Measurements from ENCODE around the gene TMEM163. TPM values are rescaled to one million over a fixed set of nuclear protein-coding genes. Genes with fewer than 3 reads are reported as not detected.

Gene TMEM163
- total and polyA plus RNA-seq, 9 donors, result 0.24 to 3.6 (median 1.5) TPM

- intact Hi-C loops (cut with DNase I), result loop anchor here in 1 of 4 donors (10.0 kb wide), 1 partner anchor 455 kb away; no protein-coding TSS in a partner anchor
- Histone ChIP-seq H3K9me3 (no peaks in the 10 kb centered on the region), H3K27ac (no peak overlapping the region), H3K27me3 (no peaks in the 10 kb centered on the region), H3K36me3 (no peaks in the 10 kb centered on the region), H3K4me1 (ENCODE audit: insufficient read depth) (no peaks in the 10 kb centered on the region), H3K4me3 (no peak overlapping the region)
- no peak for DNase-seq
- no peak for TF ChIP-seq CTCF (IDR thresholded peaks at IDR 0.05)
- no peak for TF ChIP-seq EP300 (IDR thresholded peaks at IDR 0.05)
- no peak for TF ChIP-seq POLR2A (IDR thresholded peaks at IDR 0.05)
- 95 to 99% (median 97%) methylated on average over 15 of the region's 15 CpGs for WGBS, 3 donors
Measured at GRCh38 chr2:134449751-134450513, 268.9 kb downstream of the TMEM163 start.

GRCh38 chr2:134449157-134449556 is 269.6 kb downstream of the TMEM163 start:
- Histone ChIP-seq H3K4me1 (ENCODE audit: insufficient read depth) (no peaks in the 10 kb centered on the region), H3K9me3 (no peaks in the 10 kb centered on the region), H3K27me3 (no peaks in the 10 kb centered on the region), H3K4me3 (no peak overlapping the region), H3K27ac (no peak overlapping the region), H3K36me3 (no peaks in the 10 kb centered on the region)
- intact Hi-C loops (cut with DNase I), result no loop called here
- TF ChIP-seq POLR2A (IDR thresholded peaks at IDR 0.05) (no peak), EP300 (IDR thresholded peaks at IDR 0.05) (no peak), CTCF (IDR thresholded peaks at IDR 0.05) (no peak)
- DNase-seq, result no peak
- WGBS, 3 donors, result 92 to 94% (median 93%) methylated on average over 7 of the region's 7 CpGs

GRCh38 chr2:134448650-134449049 is 270.1 kb downstream of the TMEM163 start:
- intact Hi-C loops (cut with DNase I), result no loop called here
- TF ChIP-seq POLR2A (IDR thresholded peaks at IDR 0.05), result no peak
- no peak for TF ChIP-seq CTCF (IDR thresholded peaks at IDR 0.05)
- no peak for TF ChIP-seq EP300 (IDR thresholded peaks at IDR 0.05)

GRCh38 chr2:134447669-134448068 is 271.1 kb downstream of the TMEM163 start:
- DNase-seq, result no peak
- Histone ChIP-seq H3K9me3 (no peaks in the 10 kb centered on the region), H3K27me3 (no peaks in the 10 kb centered on the region), H3K36me3 (no peaks in the 10 kb centered on the region), H3K27ac (no peak overlapping the region), H3K4me1 (ENCODE audit: insufficient read depth) (no peaks in the 10 kb centered on the region), H3K4me3 (no peak overlapping the region)
- 89 to 97% (median 95%) methylated on average over 4 of the region's 4 CpGs for WGBS, 3 donors
- no peak for TF ChIP-seq POLR2A (IDR thresholded peaks at IDR 0.05)
- no peak for TF ChIP-seq EP300 (IDR thresholded peaks at IDR 0.05)
- no peak for TF ChIP-seq CTCF (IDR thresholded peaks at IDR 0.05)
- intact Hi-C loops (cut with DNase I), result no loop called here

More at GRCh38 chr2:134448650-134449049, 270.1 kb downstream of the TMEM163 start:
- Histone ChIP-seq H3K4me3 (no peak overlapping the region), H3K36me3 (no peaks in the 10 kb centered on the region), H3K27ac (no peak overlapping the region), H3K4me1 (ENCODE audit: insufficient read depth) (no peaks in the 10 kb centered on the region), H3K27me3 (no peaks in the 10 kb centered on the region), H3K9me3 (no peaks in the 10 kb centered on the region)
- 95 to 97% (median 96%) methylated on average over 6 of the region's 6 CpGs for WGBS, 3 donors
- no peak for DNase-seq
